Spleen (tissue), 11 donors: ENCODE results near the gene FAM228B. TPM values are rescaled to one million over a fixed set of nuclear protein-coding genes. Genes with fewer than 3 reads are reported as not detected.
"Not testable (repeated sequence)": the region's sequence is repeated elsewhere in the genome, so short reads cannot be mapped to it uniquely, and the experiment has no call there.

Experiments
- DNase-seq: peaks from one replicate; pipeline ENCODE4 v3.0.0-alpha.2; 2020
- H3K27ac ChIP-seq, 8 donors: fragments of 200-600 bp; sonication (generic) in 7 of 8; 1 replicate in 4 of 8; 2 replicates in 4 of 8; pipeline versions ENCODE4 v1.5.0 to v1.8.0; 2016 to 2021; ENCODE audit warnings: inconsistent platforms in 4 of 8, mild to moderate bottlenecking in 4 of 8, moderate library complexity in 1 of 8
- H3K27me3 ChIP-seq, 7 donors: fragments of 200-600 bp; sonication (generic) in 6 of 7; replicated peaks in 1 of 7; 1 replicate in 4 of 7; 2 replicates in 3 of 7; pipeline versions ENCODE4 v1.5.0 to v1.8.0; 2016 to 2021; ENCODE audit warnings: inconsistent platforms in 3 of 7, mild to moderate bottlenecking in 1 of 7
- H3K36me3 ChIP-seq, 6 donors: fragments of 200-600 bp; sonication (generic) in 5 of 6; 1 replicate in 4 of 6; 2 replicates in 2 of 6; pipeline versions ENCODE4 v1.5.0 to v1.8.0; 2016 to 2021; ENCODE audit warnings: inconsistent platforms in 2 of 6
- H3K4me1 ChIP-seq, 6 donors: fragments of 200-600 bp; sonication (generic) in 5 of 6; 1 replicate in 3 of 6; 2 replicates in 3 of 6; pipeline versions ENCODE4 v1.5.0 to v1.8.0; 2016 to 2021; ENCODE audit warnings: inconsistent platforms in 3 of 6
- H3K4me3 ChIP-seq, 8 donors: fragments of 200-600 bp; sonication (generic) in 7 of 8; 1 replicate in 4 of 8; 2 replicates in 4 of 8; pipeline versions ENCODE4 v1.5.0 to v1.8.0; 2016 to 2021; ENCODE audit warnings: inconsistent platforms in 4 of 8, mild to moderate bottlenecking in 4 of 8, moderate library complexity in 2 of 8
- H3K9me3 ChIP-seq, 8 donors: fragments of 200-600 bp; sonication (generic) in 7 of 8; 1 replicate in 4 of 8; 2 replicates in 4 of 8; pipeline versions ENCODE4 v1.5.0 to v1.8.0; 2016 to 2021; ENCODE audit warnings: inconsistent platforms in 4 of 8
- POLR2A ChIP-seq, 3 donors: fragments of 450-650 bp; IDR thresholded peaks; one replicate each; pipeline ENCODE4 v1.5.1; 2017; ENCODE audit warnings: antibody characterized with exemption in 3 of 3, mild to moderate bottlenecking in 1 of 3
- POLR2AphosphoS5 ChIP-seq, 3 donors: sonication (generic); formaldehyde crosslinking; IDR thresholded peaks; one replicate each; pipeline ENCODE4 v1.5.1; 2017; ENCODE audit warnings: antibody characterized with exemption in 3 of 3
- WGBS, 5 donors: extraction: QIAGEN DNeasy Blood & Tissue Kit in 3 of 5; methylation state at CpG; one replicate each; pipeline versions ENCODE4 v1.1.5 to v1.1.7; 2013 to 2018; 5-methylcytosine and 5-hydroxymethylcytosine counted together
- intact Hi-C: fragments of 100-400 bp; cut with DNase I; formaldehyde crosslinking; loops from one replicate; pipeline ENCODE4 v1.15.0; 2023; ENCODE audit warnings: low total_unique reads
- polyA plus RNA-seq, 3 donors: library from polyadenylated mRNA; stranded (reverse); fragments of 200-250 nt; gene quantifications; one replicate each; pipeline ENCODE4 v1.2.1, GENCODE V29; 2013
- total RNA-seq, 7 donors: library from RNA; depleted of rRNA in 3 of 7; stranded (reverse); fragments of >200 nt in 3 of 7; fragmentation: NEBNext Ultra II Directional in 4 of 7; extraction: Animal tissue kit (Norgen Biotek cat#: 25700) in 4 of 7; gene quantifications; one replicate each; pipeline versions ENCODE4 v1.1.0 to v1.2.1, GENCODE V29; 2016 to 2021
- TF ChIP-seq, protein P1 (sequence below), 11 experiments: fragments of 200-600 bp in 7 of 11; fragments of 450-650 bp in 4 of 11; sonication (generic) in 4 of 11; IDR thresholded peaks in 8 of 11; conservative IDR thresholded peaks in 3 of 11; 1 replicate in 7 of 11; 2 replicates in 4 of 11; pipeline versions ENCODE4 v1.4.0 to v1.8.0; 2016 to 2021; ENCODE audit warnings: antibody characterized with exemption in 11 of 11, inconsistent platforms in 4 of 11, mild to moderate bottlenecking in 1 of 11
- donor health status: healthy with polysubstance abuse.
- donor health status: DM: no; HTN: no; CAD: no; lungs with moderate emphysema.
- donor health status: DM: no; HTN: no; CAD: no.
- donor health status: Bipolar disorder and iron deficiency.
- donor health status: healthy.
- donor health status: DM: no; HTN: no; CAD: no.
- donor health status: DM: yes; HTN: yes; CAD: no.

FAM228B gene
- total and polyA plus RNA-seq, 10 donors: 12.8 to 37.7 (median 29.2) TPM

DNA sequence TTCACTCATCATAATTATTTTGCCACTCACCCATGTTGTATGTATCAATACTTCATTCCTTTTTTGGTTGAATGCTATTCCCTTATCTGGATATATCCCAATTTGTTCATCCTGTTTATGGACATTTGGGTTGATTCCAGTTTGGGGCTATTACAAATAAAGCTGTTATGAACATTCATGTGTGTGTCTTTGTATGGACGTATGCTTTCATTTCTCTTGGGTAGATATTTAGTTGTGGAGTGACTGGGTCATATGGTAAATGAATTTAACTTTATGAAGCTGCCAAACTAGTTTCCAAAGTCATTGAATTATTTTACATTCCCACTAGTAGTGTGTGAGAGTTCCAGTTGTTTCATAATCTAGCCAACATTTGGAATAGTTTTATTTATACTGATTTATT lies 2.7 kb downstream of the FAM228B start:
- no peak for DNase-seq
- 53 to 78% (median 69%) methylated on average over 1 of the region's 1 CpG for WGBS, 5 donors
- TF ChIP-seq, protein P1, sequence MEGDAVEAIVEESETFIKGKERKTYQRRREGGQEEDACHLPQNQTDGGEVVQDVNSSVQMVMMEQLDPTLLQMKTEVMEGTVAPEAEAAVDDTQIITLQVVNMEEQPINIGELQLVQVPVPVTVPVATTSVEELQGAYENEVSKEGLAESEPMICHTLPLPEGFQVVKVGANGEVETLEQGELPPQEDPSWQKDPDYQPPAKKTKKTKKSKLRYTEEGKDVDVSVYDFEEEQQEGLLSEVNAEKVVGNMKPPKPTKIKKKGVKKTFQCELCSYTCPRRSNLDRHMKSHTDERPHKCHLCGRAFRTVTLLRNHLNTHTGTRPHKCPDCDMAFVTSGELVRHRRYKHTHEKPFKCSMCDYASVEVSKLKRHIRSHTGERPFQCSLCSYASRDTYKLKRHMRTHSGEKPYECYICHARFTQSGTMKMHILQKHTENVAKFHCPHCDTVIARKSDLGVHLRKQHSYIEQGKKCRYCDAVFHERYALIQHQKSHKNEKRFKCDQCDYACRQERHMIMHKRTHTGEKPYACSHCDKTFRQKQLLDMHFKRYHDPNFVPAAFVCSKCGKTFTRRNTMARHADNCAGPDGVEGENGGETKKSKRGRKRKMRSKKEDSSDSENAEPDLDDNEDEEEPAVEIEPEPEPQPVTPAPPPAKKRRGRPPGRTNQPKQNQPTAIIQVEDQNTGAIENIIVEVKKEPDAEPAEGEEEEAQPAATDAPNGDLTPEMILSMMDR (IDR thresholded peaks at IDR 0.05 in 8 of 11, conservative IDR thresholded peaks at IDR 0.05 in 3 of 11): no peak
- TF ChIP-seq POLR2AphosphoS5 (IDR thresholded peaks at IDR 0.05) (no peak), POLR2A (IDR thresholded peaks at IDR 0.05) (no peak)
- no peak overlapping the region for H3K27ac ChIP-seq
- peaks cover 4 to 27% (median 22%) of the 10 kb centered on the region in 6 donors for H3K4me1 ChIP-seq
- no peaks in the 10 kb centered on the region for H3K27me3 ChIP-seq
- no peaks in the 10 kb centered on the region for H3K36me3 ChIP-seq
- H3K9me3 ChIP-seq: no peaks in the 10 kb centered on the region
- no peak overlapping the region for H3K4me3 ChIP-seq
- intact Hi-C loops: no loop called here

GRCh38 chr2:24132543-24132942 lies 9.3 kb downstream of the FAM228B start:
- no peaks in the 10 kb centered on the region for H3K4me1 ChIP-seq
- intact Hi-C loops: no loop called here
- no peak for DNase-seq
- no peak overlapping the region for H3K4me3 ChIP-seq
- no peaks in the 10 kb centered on the region for H3K36me3 ChIP-seq
- WGBS, 5 donors: 95 to 96% (median 96%) methylated on average over 3 of the region's 3 CpGs
- no peaks in the 10 kb centered on the region for H3K27me3 ChIP-seq
- H3K27ac ChIP-seq: no peak overlapping the region
- H3K9me3 ChIP-seq: peaks cover 0 to 14% (median 9%) of the 10 kb centered on the region in 8 donors
- TF ChIP-seq, protein P1 (IDR thresholded peaks at IDR 0.05 in 8 of 11, conservative IDR thresholded peaks at IDR 0.05 in 3 of 11): no peak
- no peak for TF ChIP-seq POLR2A (IDR thresholded peaks at IDR 0.05)
- TF ChIP-seq POLR2AphosphoS5 (IDR thresholded peaks at IDR 0.05): no peak

GRCh38 chr2:24140305-24140704 lies 17.0 kb downstream of the FAM228B start:
- H3K9me3 ChIP-seq, H3K4me3 ChIP-seq, H3K4me1 ChIP-seq, DNase-seq, H3K27ac ChIP-seq, H3K27me3 ChIP-seq, intact Hi-C loops: not testable (repeated sequence)
- 88 to 99% (median 95%) methylated on average over 5 of the region's 5 CpGs for WGBS, 5 donors
- peaks cover 0 to 27% (median 3%) of the 10 kb centered on the region in 6 donors for H3K36me3 ChIP-seq

DNA sequence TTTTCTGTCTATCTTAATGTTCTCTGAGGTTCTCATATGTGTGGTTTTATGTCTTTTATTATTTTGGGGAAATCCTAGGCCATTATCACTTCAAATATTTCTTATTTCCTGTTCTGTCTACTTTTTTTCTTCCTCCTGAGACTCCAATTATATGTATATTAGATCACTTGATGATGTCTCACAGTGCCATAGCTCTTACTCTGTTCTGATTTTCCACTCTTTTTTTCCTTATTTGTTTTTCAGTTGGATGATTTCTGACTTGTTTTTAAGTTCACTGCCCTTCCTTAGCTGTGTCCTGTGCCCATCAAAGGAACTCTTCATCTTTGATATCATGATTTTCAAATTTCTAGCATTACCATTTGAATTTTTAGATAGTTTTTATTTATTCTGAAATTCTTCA lies 24.1 kb downstream of the FAM228B start:
- intact Hi-C loops: no loop called here
- DNase-seq: no peak
- peaks cover 0 to 29% (median 24%) of the 10 kb centered on the region in 8 donors for H3K9me3 ChIP-seq
- peaks cover 0 to 54% (median 10%) of the 10 kb centered on the region in 6 donors for H3K36me3 ChIP-seq
- H3K27ac ChIP-seq: no peak overlapping the region
- H3K4me3 ChIP-seq: no peak overlapping the region
- H3K27me3 ChIP-seq: no peaks in the 10 kb centered on the region
- H3K4me1 ChIP-seq: no peaks in the 10 kb centered on the region
- TF ChIP-seq, protein P1 (IDR thresholded peaks at IDR 0.05 in 8 of 11, conservative IDR thresholded peaks at IDR 0.05 in 3 of 11): no peak
- TF ChIP-seq POLR2AphosphoS5 (IDR thresholded peaks at IDR 0.05) (no peak), POLR2A (IDR thresholded peaks at IDR 0.05) (no peak)
